GM12891 (cell line): ENCODE measurements around the gene ZNF446.

ENCODE experiments used
- PAX5 ChIP-seq: IDR thresholded peaks from 2 replicates; pipeline ENCODE4 v1.6.1; 2011; ENCODE audit warnings: low read length, moderate library complexity, mild to moderate bottlenecking; ENCODE audit not compliant: insufficient read depth, severe bottlenecking
- POLR2A ChIP-seq: IDR thresholded peaks from 2 replicates; pipeline ENCODE4 v1.6.1; 2011; ENCODE audit warnings: low read depth, low read length, control low read depth
- POLR2AphosphoS5 ChIP-seq: IDR thresholded peaks from 2 replicates; pipeline ENCODE4 v1.6.1; 2011; ENCODE audit warnings: low read depth, low read length, control low read depth
- SPI1 ChIP-seq: IDR thresholded peaks from 2 replicates; pipeline ENCODE4 v1.6.1; 2011; ENCODE audit warnings: low read depth, low read length, control low read depth
- TAF1 ChIP-seq: IDR thresholded peaks from 2 replicates; pipeline ENCODE4 v1.6.1; 2011; ENCODE audit warnings: low read depth, low read length, control low read depth

DNA sequence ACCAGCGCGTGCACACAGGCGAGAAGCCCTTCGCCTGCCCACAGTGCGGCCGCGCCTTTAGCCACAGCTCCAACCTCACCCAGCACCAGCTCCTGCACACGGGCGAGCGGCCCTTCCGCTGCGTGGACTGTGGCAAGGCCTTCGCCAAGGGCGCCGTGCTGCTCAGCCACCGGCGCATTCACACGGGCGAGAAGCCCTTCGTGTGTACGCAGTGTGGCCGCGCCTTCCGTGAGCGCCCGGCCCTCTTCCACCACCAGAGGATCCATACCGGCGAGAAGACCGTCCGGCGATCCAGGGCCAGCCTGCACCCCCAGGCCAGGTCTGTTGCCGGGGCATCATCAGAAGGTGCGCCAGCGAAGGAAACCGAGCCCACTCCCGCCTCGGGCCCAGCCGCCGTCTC, 4.4 kb upstream of the ZNF446 start:
- TF ChIP-seq POLR2AphosphoS5 (no peak), POLR2A (no peak), PAX5 (no peak), TAF1 (no peak), SPI1 (no peak)
